ENCODE results near the gene MAP2K3.
A peak's percentile ranks its signal among the peaks of the same experiment; 100 is the strongest.

Gene MAP2K3

GRCh38 chr17:21252796-21253645 lies 31.5 kb upstream of the MAP2K3 start, which contains the start of gene NATD1:
Gene NATD1, minus strand, starts transcription at chr17:21253410. Its CDS starts 146 bp downstream, at chr17:21253264.
- peak; percentile 94 for DNase-seq

DNA sequence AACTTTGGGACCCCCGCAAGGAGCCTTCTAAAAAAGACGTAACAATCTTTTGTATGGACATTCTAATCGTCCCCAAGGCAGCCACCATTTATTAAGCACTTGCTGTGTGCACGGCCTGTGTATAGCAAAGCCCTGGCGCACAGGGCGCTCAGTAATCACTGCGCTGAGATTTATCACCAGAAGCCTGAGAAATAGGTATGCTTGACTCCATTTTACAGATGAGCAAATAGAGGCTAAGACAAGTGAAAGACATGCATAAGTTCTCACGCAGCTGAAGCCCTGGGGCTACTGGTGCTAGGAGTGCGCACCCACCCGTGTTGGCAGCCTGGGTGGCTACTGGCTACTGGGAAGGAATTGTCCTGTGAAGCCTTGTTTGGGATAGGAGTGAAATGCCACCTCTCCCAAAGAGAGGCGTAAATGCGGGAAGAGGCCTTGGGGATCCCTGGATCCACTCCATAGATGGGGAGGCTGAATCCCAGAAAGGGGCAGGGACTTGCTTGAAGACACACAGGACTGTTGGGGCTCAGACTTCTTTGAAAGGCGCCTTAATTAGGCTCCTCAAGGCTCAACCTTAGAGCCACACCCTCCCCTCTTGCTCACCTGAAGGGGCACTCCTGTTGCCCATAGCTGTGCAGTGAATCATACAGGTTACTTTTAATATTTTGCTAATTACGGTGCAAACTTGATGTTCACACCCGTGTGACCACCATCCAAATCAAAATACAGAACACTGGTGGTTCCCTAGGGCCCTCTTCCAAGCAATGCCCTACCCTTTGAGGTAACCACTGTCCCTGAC lies 30.7 kb upstream of the MAP2K3 start:
- DNase-seq = no peak

DNA sequence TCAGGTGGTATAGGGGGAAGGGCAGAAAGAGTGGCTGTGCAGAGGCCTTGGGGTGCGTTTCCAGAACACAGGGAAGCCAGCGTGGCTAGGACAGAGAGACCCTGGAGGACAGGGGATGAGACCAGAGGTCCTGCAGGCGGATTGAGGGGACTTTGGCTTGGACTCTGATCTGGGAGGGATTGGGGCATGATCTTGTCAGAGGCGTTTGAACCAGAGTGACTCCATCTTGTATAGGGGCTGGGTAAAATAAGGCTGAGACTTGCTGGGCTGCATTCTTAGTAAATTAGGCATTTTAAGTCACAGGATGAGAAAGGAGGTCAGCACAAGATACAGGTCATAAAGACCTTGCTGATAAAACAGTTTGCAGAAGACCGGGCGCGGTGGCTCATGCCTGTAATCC lies 25.9 kb upstream of the MAP2K3 start:
- DNase-seq = no peak

DNA sequence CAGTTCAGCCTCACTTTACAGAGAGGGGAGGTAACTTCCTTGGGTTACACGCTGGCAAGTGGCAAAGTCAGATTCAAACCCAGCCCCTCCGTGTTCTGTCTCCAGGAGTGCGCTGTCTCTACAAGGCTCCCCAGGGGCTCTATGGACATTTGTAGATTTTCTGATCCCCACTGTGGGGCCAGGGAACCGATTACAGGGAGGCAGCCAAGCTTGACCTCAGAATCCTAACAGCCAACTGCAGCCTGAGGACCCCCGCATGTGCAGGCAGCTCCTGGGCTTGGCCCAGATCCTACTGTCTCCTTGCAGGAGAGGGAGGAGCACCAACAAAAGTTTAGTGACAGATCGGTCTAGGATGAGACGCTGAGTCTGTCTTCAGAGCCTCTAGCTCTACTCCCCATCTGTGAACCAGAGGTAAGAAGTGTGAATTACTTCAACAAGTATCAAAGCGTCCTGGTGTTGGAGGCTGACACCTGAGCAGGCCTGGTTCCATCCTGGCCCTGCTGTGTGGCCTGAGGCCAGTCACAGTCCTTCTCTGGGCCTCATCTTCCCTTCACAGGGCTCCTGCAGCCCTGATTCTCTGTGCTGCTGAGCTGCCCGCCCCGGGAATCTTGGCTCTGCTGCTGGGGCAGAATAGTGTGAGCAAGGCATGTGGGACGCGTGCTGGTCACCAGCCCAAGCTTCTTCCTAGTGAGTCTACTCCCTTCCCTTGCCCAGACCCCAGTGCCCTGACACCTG lies 22.1 kb upstream of the MAP2K3 start:
- DNase-seq = no peak

GRCh38 chr17:21263376-21263775 lies 21.1 kb upstream of the MAP2K3 start:
- no peak for DNase-seq

DNA sequence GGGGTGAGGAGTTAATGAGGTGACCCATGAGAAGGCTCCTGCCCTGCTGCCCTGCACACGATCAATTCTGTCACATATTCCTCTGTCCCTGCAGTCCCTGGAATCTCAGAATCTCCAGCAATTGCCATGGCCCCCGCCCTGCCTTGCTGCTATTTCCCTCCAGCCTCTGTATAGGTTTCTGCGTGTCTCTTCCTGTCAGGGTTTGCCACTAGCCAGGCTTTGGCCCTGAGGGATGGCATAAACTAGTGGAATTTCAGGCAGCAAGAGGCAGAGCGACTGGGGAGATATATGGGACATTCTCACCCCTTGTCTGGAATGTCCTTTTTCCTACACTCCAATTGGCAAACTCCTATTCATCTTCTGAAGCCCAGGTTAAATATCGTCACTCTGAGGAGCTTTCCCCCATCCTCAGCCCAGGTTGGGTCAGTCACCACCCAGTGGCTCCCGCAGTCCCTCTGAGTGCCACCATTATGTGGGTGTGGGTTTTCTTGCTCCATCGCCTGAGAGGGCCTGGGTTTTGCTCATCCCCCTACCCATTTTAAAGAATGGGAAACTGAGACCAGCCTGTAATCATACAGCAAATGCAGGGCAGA lies 15.8 kb upstream of the MAP2K3 start:
- no peak for DNase-seq

DNA sequence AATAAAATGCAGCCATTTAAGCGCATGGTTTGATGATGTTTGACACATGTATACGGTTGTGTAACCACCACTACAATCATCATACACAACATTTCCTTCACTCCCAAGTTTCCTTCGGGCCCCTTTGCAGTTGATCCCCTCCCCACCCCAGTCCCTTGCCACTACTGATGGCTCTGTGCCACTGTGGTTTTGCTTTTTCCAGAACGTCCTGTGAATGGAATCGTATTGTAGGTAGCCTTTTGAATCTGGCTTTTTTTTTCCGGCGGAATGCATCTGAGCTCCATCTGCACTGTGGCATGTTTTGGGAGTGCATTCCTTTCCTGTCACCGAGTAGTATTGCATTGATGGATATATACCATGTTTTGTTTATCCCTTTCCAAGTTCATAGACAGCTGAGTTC lies 15.1 kb upstream of the MAP2K3 start:
- no peak for DNase-seq

DNA sequence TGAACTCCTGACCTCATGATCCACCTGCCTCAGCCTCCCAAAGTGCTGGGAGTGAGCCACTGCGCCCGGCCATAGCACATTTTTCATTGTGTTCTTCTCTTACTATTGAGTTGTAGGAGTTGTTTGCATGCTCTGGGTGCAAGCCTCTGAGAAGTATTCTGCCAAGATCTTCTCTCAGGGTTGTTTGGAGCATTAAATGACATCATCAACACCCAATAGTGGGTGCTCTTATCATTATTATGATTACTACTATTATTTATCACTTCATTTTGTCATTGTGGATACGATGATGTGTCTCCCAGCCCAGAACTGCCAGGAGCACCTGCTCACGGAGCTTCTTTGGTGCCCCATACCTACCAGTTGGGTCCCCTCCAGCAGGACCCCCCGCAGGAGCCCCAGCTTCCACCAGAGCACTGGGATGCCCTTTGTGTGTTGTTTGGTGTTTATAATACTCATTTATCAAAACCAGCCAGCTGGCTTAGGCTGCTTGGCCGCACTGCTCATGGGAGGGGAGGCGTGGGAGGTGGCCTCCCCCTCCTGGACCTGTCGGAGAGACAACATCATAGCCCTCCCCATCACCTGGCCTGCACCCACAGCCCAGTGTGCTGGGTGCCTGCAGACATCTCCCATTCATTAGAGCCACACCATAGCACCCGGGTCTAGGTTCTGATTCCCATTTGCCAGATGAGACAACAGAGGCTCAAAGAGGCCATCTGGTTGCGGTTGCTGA lies 12.9 kb upstream of the MAP2K3 start:
- DNase-seq = no peak

- DNase-seq = no peak
These were observed 12.3 kb upstream of the MAP2K3 start for GRCh38 chr17:21272250-21272649.

GRCh38 chr17:21272881-21273792 lies 11.4 kb upstream of the MAP2K3 start:
- DNase-seq = peak; percentile 71

DNA sequence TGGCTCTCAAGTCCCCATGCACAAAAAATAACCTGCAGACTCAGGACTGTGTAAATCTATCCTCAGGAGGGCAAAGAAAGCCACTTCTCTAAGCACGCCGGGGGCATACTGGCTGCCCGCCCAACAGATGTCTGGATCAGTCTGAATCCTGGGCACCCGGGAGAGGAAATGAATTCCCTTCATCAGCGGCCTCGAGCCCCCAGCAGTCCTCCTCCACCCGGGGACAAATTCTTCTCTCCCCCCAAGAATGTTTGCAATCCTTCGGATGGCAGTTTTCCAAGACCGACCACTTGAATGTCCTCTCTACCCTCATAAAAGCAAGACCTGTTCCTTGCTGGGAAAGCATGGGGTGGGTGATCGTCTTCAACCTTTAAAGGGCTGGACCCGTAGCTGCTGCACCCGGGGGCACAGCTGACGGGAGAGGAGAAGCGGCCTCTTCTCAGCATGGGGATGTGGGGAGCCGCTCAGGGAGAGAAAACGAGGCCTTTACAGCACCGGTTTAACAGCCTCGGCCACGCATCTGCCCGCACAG lies 9.4 kb upstream of the MAP2K3 start:
- no peak for DNase-seq

- DNase-seq = peak; percentile 95
These were observed 8.8 kb upstream of the MAP2K3 start for GRCh38 chr17:21275579-21276263.

DNA sequence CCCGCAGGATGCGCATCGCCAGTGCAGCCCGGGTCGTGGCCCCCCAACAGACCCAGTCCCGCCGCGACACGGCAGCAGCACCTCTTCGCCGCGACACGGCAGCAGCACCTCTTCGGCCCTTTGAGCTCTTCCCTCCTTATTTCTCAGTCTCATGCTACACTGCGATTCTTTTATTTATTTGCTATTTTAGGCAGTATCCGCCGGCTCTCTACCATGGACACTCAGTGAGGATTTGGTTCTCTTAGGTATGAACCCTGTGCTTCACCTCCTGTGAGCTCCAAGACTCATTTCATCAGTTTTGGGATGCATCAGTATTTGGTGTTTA lies 8.3 kb upstream of the MAP2K3 start:
- no peak for DNase-seq

- no peak for DNase-seq
These were observed 7.2 kb upstream of the MAP2K3 start for GRCh38 chr17:21277332-21277731.

DNA sequence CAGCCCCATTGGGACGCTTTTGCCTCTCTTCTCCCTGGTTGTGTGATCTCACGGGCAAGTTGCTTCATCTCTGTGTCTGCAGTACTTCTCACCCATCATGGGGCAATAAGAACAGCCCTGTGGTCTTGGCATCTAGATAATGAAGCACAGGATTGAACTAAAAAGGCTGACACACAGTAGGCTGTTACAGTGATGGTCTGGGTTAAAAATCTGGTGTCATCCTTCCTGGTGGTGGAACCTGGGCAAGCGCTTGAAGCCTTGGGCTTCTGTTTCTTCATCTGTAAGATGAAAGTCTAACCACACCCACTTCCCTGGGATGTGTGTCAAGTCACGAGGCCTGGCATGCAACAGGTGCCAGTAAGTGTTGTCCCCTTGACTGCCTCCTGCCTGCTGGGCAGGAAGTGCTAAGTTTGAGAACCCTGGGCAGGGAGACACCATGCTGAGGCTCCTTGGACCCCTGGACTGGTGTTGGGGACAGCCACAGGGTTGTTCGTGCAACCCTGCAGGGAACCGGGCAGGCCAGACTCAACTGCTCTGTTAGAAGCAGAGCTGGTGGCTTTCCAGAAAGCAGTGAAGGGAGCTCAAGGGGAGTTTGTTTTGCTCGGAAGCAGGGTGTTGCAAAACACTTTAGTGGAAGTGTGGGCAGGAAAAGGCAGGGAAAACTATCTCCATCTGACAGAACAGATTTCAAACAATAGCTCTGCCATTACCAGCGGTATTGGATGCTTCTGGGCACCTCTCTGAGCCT lies 5.9 kb upstream of the MAP2K3 start:
- DNase-seq = peak; percentile 31

DNA sequence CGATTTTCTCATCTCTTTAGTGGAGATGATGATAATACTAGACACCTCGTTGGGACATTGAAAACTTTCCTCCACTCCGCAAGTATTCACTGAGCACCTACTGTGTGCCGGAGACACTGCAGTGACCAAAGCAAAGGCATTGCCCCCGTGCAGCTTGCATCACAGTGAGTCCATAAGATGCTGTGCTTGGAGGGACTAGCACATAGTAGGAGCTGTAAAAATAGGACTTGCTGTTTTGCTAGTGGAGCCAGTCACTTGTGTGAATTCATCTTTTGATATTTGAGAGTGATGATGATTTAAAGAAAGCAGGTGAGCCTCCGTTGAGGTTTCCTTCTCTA lies 5.3 kb upstream of the MAP2K3 start:
- DNase-seq = no peak

DNA sequence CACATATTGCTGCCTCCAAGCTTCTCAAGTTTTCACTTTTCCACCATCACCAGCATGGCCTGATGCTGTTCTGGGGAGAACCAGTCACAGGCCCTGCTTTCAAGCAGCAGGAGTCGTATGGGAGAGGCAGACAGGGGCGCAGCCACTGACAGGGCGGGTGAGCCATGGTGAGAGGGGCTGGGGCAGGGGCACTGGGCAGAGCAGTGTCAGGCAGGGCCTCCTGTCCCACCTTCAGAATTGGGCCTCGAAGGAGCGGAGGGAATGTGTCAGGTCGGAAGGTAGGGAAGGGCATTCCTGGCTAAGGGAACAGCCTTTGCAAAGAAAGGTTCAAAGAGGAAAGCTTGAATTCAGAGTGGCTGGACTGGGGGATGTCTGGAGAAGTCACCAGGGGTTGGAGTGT lies 4.9 kb upstream of the MAP2K3 start:
- no peak for DNase-seq

- DNase-seq = peak; percentile 95
These were observed 4.4 kb upstream of the MAP2K3 start for GRCh38 chr17:21280081-21280518.

DNA sequence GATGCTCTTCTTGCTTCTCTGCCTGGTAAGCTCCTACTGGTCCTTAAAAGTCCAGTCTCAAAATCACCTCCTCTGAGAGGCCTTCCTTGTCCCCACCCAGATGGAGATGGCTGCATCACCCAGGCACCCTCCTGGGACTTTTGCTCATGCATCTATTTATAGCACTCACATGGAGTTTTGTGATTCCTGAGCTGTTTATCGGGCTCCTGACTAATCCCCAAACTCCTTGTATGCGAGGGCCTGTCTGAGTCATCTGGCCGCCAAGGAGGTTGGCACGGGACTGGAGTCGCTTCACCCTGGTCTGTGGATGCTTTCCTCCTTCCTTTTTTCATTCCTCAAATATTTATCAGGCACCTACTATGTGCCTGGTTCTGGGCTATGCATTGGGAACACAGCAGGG lies 2.3 kb upstream of the MAP2K3 start:
- DNase-seq = no peak

GRCh38 chr17:21282850-21283249 lies 1.7 kb upstream of the MAP2K3 start:
- no peak for DNase-seq
